ENCODE measurements around the gene OSBPL6. TPM values are rescaled to one million over a fixed set of nuclear protein-coding genes. Genes with fewer than 3 reads are reported as not detected.

OSBPL6 gene
- total RNA-seq, 1 experiment from 2014 or later: 4.6 TPM

DNA sequence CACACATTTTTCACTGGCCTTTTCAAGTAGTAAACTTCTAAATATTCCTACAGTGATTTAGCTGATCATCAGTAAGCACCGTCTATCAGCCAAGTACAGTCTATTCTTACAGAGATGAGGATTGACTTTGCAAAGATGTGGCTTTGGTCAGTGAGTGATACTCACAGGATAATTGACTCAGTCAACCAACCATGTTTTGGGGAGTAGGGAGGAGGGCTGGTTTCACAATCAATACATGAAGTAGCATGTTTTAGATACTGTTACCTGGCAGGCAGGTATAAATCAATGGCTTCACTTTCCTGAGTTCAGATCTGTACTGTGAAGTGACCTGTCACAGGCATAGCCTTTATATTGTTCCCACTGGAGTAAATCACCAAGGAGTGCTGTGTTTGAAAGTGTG, 27.2 kb downstream of the OSBPL6 start:
- H3K23ac ChIP-seq (ENCODE audit: insufficient read length, low read depth, low read length): no peak overlapping the region
- H3K9me3 ChIP-seq (ENCODE audit: control insufficient read depth, low read depth, low read length): no peaks in the 10 kb centered on the region
- H3K79me1 ChIP-seq (ENCODE audit: insufficient read depth, low read depth, low read length, poor library complexity, severe bottlenecking): no peaks in the 10 kb centered on the region
- no peak overlapping the region for H3K27ac Mint-ChIP-seq
- H3K4me1 ChIP-seq (ENCODE audit: insufficient read depth, low read length): peaks cover 6% of the 10 kb centered on the region
- H3K27me3 Mint-ChIP-seq (ENCODE audit: low read depth): peaks cover 70% of the 10 kb centered on the region
- H3K79me2 ChIP-seq (ENCODE audit: insufficient read depth, low read length): no peaks in the 10 kb centered on the region
- H2BK5ac ChIP-seq (ENCODE audit: insufficient read length, low read length): no peak overlapping the region
- no peak overlapping the region for H2AK5ac ChIP-seq (ENCODE audit: insufficient read length, low read length)
- no peak overlapping the region for H3K4me2 ChIP-seq (ENCODE audit: insufficient read depth, insufficient read length, low read length)
- H3K9ac ChIP-seq (ENCODE audit: extremely low read depth, insufficient read length, low read length): no peak overlapping the region
- H3T11ph ChIP-seq (ENCODE audit: low read length): no peak overlapping the region
- H3K27ac ChIP-seq (ENCODE audit: insufficient read length, low read depth, low read length): no peak overlapping the region
- no peak overlapping the region for H2AFZ ChIP-seq (ENCODE audit: low read length)
- H2BK20ac ChIP-seq (ENCODE audit: low read depth, low read length, poor library complexity, severe bottlenecking): no peak overlapping the region
- H3K4me3 Mint-ChIP-seq: no peak overlapping the region
- no peak overlapping the region for H2BK15ac ChIP-seq (ENCODE audit: low read depth, low read length)
- no peak overlapping the region for H4K8ac ChIP-seq (replicated peaks; ENCODE audit: insufficient read length, low read depth, low read length)
- peaks cover 5 to 8% of the 10 kb centered on the region in 2 experiments for H3K9me3 Mint-ChIP-seq
- H4K5ac ChIP-seq (ENCODE audit: insufficient read length, low read depth, low read length): no peak overlapping the region
- H2BK12ac ChIP-seq (ENCODE audit: insufficient read length, low read depth, low read length): no peak overlapping the region
- no peak overlapping the region for H3K14ac ChIP-seq (ENCODE audit: insufficient read depth, low read length)
- H3K27me3 ChIP-seq (ENCODE audit: insufficient read depth, low read length): peaks cover 9% of the 10 kb centered on the region; the same call in 1 of the 2 replicates
- H4K20me1 ChIP-seq (ENCODE audit: control insufficient read depth, insufficient read depth, insufficient read length): no peaks in the 10 kb centered on the region
- no peaks in the 10 kb centered on the region for H3K23me2 ChIP-seq (ENCODE audit: insufficient read length, low read depth, low read length, poor library complexity, severe bottlenecking)
- H2BK120ac ChIP-seq (ENCODE audit: low read depth, low read length, poor library complexity, severe bottlenecking): no peak overlapping the region
- no peak overlapping the region for H3K18ac ChIP-seq (ENCODE audit: insufficient read length, low read depth, low read length)
- H4K91ac ChIP-seq (ENCODE audit: insufficient read length, low read depth, low read length): no peak overlapping the region
- H3K56ac ChIP-seq (ENCODE audit: insufficient read length, low read depth, low read length): no peak overlapping the region
- H3K4me1 Mint-ChIP-seq: peaks cover 45 to 48% of the 10 kb centered on the region in 2 experiments
- no peak for DNase-seq
- peaks cover 2 to 24% (median 2%) of the 10 kb centered on the region in 3 experiments; a peak in 5 of 7 replicates for H3K36me3 Mint-ChIP-seq (ENCODE audit: insufficient read depth in 1 of 3, low read depth in 3 of 3)
- no peak overlapping the region for H3K4ac ChIP-seq (ENCODE audit: low read depth, low read length)
- WGBS (ENCODE audit: extremely low coverage, insufficient read length, low lambda C conversion rate): no CpG with 5 or more reads among the region's 1 CpG
- TF ChIP-seq, protein P1, sequence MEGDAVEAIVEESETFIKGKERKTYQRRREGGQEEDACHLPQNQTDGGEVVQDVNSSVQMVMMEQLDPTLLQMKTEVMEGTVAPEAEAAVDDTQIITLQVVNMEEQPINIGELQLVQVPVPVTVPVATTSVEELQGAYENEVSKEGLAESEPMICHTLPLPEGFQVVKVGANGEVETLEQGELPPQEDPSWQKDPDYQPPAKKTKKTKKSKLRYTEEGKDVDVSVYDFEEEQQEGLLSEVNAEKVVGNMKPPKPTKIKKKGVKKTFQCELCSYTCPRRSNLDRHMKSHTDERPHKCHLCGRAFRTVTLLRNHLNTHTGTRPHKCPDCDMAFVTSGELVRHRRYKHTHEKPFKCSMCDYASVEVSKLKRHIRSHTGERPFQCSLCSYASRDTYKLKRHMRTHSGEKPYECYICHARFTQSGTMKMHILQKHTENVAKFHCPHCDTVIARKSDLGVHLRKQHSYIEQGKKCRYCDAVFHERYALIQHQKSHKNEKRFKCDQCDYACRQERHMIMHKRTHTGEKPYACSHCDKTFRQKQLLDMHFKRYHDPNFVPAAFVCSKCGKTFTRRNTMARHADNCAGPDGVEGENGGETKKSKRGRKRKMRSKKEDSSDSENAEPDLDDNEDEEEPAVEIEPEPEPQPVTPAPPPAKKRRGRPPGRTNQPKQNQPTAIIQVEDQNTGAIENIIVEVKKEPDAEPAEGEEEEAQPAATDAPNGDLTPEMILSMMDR (conservative IDR thresholded peaks at IDR 0.05): no peak

Measured in H9 (cell line).